PC-3 (cell line): ENCODE data around the gene SCN5A. TPM values are rescaled to one million over a fixed set of nuclear protein-coding genes. Genes with fewer than 3 reads are reported as not detected.

ENCODE experiments used
- ATAC-seq: fragments of 200-7000 bp; cut with Tn5 transposase; 2 replicates; pipeline ENCODE4 v1.9.1; 2020; ENCODE audit warnings: mild to moderate bottlenecking, moderate library complexity
- BruUV-seq: library from RNA; stranded (reverse); fragments of 400-500 nt; replicated peaks from 2 replicates; lab custom pipeline; 2021; lab: Mats Ljungman, UMichigan
- CTCF ChIA-PET: fragments of 300-600 bp; sonication (Branson Sonifier 250); formaldehyde crosslinking; loops from one replicate; lab custom pipeline; 2022; ENCODE audit warnings: antibody characterized with exemption; lab: Charles Lee
- POLR2A ChIA-PET: fragments of 300-600 bp; sonication (Branson Sonifier 250); formaldehyde crosslinking; loops from one replicate; lab custom pipeline; 2022; ENCODE audit warnings: antibody characterized with exemption; ENCODE audit not compliant: unreplicated experiment; lab: Charles Lee
- DNase-seq: peaks from one replicate; pipeline ENCODE4 v3.0.0-alpha.2; 2015
- H2AFZ ChIP-seq: fragments of 300-600 bp; sonication (generic); 2 replicates; pipeline ENCODE4 v1.6.0; 2016; ENCODE audit warnings: antibody characterized with exemption, low read length
- H3F3A ChIP-seq: fragments of 300-600 bp; sonication (generic); one replicate; pipeline ENCODE4 v1.6.0; 2017; ENCODE audit warnings: antibody characterized with exemption, low read length, control low read depth, mild to moderate bottlenecking; ENCODE audit not compliant: unreplicated experiment
- H3K27ac ChIP-seq: fragments of 300-600 bp; sonication (generic); 2 replicates; pipeline ENCODE4 v1.5.1; 2016; ENCODE audit warnings: mild to moderate bottlenecking, low read length
- H3K27me3 ChIP-seq: fragments of 300-600 bp; sonication (generic); 2 replicates; pipeline ENCODE4 v1.6.1; 2016; ENCODE audit warnings: low read length, mixed read lengths
- H3K36me3 ChIP-seq: fragments of 300-600 bp; sonication (generic); 2 replicates; pipeline ENCODE4 v1.6.1; 2016; ENCODE audit warnings: low read depth, mixed run types, low read length, mixed read lengths
- H3K4me1 ChIP-seq: fragments of 300-600 bp; sonication (generic); 2 replicates; pipeline ENCODE4 v1.5.1; 2016; ENCODE audit warnings: low read length; ENCODE audit not compliant: insufficient read depth
- H3K4me2 ChIP-seq: fragments of 300-600 bp; sonication (generic); 2 replicates; pipeline ENCODE4 v1.6.0; 2016; ENCODE audit warnings: low read length
- H3K4me3 ChIP-seq: fragments of 300-600 bp; sonication (generic); 2 replicates; pipeline ENCODE4 v1.5.1; 2016; ENCODE audit warnings: mild to moderate bottlenecking, low read length, mixed read lengths
- H3K79me2 ChIP-seq: fragments of 300-600 bp; sonication (generic); 2 replicates; pipeline ENCODE4 v1.6.1; 2017; ENCODE audit warnings: low read length, mixed read lengths
- H3K9ac ChIP-seq: fragments of 300-600 bp; sonication (generic); 2 replicates; pipeline ENCODE4 v1.6.0; 2016; ENCODE audit warnings: mild to moderate bottlenecking, low read length
- H3K9me2 ChIP-seq: fragments of 300-600 bp; sonication (generic); replicated peaks from 2 replicates; pipeline ENCODE4 v1.6.1; 2016; ENCODE audit warnings: mixed run types, low read length, mixed read lengths
- H3K9me3 ChIP-seq: fragments of 300-600 bp; sonication (generic); 2 replicates; pipeline ENCODE4 v1.6.1; 2016; ENCODE audit warnings: low read length, mixed read lengths
- H4K20me1 ChIP-seq: fragments of 300-600 bp; sonication (generic); 2 replicates; pipeline ENCODE4 v1.6.1; 2016; ENCODE audit warnings: low read length, mixed read lengths
- CTCF ChIP-seq: fragments of 300-600 bp; sonication (generic); conservative IDR thresholded peaks from 2 replicates; pipeline ENCODE4 v1.5.1; 2017; ENCODE audit warnings: antibody characterized with exemption, low read depth, mild to moderate bottlenecking, low read length
- EZH2 ChIP-seq: fragments of 300-600 bp; sonication (generic); IDR thresholded peaks from one replicate; pipeline ENCODE4 v1.6.1; 2017; ENCODE audit warnings: antibody characterized with exemption, mild to moderate bottlenecking, low read length; ENCODE audit not compliant: unreplicated experiment
- EZH2phosphoT487 ChIP-seq: fragments of 300-600 bp; sonication (generic); IDR thresholded peaks from 2 replicates; pipeline ENCODE4 v1.6.1; 2018; ENCODE audit warnings: mild to moderate bottlenecking, antibody characterized with exemption, low read length, borderline replicate concordance
- intact Hi-C: fragments of 100-400 bp; cut with micrococcal nuclease; formaldehyde crosslinking; loops from 2 replicates; pipeline ENCODE4 v1.9.0; 2023
- total RNA-seq: library from RNA; depleted of rRNA; stranded (reverse); fragments of >200 nt; gene quantifications from 2 replicates; pipeline ENCODE4 v1.2.3, GENCODE V29; 2014

Gene SCN5A
- total RNA-seq, 1 experiment from 2014 or later: not detected

DNA sequence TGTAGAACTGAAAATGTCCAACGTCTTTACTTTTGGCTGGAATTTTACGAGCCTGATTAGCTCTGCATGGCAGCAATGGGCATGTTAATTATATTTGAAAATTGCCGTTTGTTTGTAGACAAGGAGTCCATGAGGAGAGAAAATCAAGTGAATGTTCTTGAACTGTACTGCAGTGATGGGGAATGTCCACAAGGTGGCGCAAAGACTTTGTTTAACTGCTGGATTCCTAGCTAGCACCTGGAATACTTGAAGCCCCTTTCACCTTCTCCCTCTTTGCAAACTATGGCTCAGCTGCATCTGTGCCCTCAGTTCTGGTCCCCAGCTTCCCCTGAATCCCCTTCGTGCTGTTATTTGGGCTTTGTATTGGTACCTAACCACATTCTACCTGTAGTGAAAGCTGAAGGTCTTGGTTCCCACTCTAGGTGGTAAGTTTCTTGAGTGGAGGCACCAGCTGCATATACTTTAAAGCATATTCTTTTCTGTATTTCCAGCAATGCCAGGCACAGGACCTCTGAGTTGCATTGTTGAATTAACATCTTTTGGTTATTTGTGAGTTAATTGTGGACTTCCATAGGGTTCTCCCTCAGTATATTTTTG is 128.0 kb downstream of the SCN5A start:
- POLR2A ChIA-PET: no interaction called here
- BruUV-seq: no TSS peak

DNA sequence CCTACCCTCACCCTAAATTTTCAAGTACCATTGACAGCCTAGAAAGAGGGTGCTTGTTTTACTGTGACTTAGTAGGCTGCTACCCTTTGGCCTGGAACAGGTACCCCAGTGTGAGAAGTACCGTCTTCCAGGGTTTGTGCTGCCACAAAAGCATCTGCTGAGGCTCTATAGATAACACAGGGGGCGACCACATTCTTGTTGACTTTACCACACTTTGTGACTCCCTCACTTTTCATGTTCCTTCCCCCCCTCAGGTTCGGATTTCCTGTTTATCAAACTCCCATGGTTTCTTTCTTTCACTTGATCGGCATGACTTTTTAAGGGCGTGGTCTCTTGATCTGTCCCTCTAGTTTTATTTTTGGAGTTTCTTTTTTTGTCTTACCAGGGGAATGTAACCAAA is 129.8 kb downstream of the SCN5A start:
- H3F3A ChIP-seq: no peaks in the 10 kb centered on the region
- no peak overlapping the region for H3K9ac ChIP-seq
- no peak for DNase-seq
- H3K9me3 ChIP-seq: no peaks in the 10 kb centered on the region
- no peak overlapping the region for H3K4me3 ChIP-seq
- H3K4me1 ChIP-seq: peaks cover 11% of the 10 kb centered on the region
- no peak overlapping the region for H3K27ac ChIP-seq
- ChIA-PET CTCF (no interaction called here), POLR2A (no interaction called here)
- H2AFZ ChIP-seq: no peak overlapping the region
- ATAC-seq: no peak
- no peaks in the 10 kb centered on the region for H3K27me3 ChIP-seq
- H3K9me2 ChIP-seq: no peaks in the 10 kb centered on the region
- TF ChIP-seq EZH2: no peak
- intact Hi-C loops: no loop called here
- H3K79me2 ChIP-seq: no peaks in the 10 kb centered on the region
- H3K36me3 ChIP-seq: peaks cover under 1% of the 10 kb centered on the region; the same call in 1 of the 2 replicates
- no peak overlapping the region for H3K4me2 ChIP-seq
- no peaks in the 10 kb centered on the region for H4K20me1 ChIP-seq
- BruUV-seq: no TSS peak

More for the DNA sequence above, 128.0 kb downstream of the SCN5A start:
- Histone ChIP-seq H3K27me3 (no peaks in the 10 kb centered on the region), H3K27ac (no peak overlapping the region), H4K20me1 (no peaks in the 10 kb centered on the region), H3K9ac (no peak overlapping the region), H3K9me3 (no peaks in the 10 kb centered on the region), H3K36me3 (peaks cover 7% of the 10 kb centered on the region; the same call in 1 of the 2 replicates), H3K4me3 (no peak overlapping the region), H3K4me1 (peaks cover 8% of the 10 kb centered on the region), H3F3A (no peaks in the 10 kb centered on the region), H3K79me2 (no peaks in the 10 kb centered on the region), H3K4me2 (no peak overlapping the region), H2AFZ (peak overlapping the region; percentile 69), H3K9me2 (no peaks in the 10 kb centered on the region)
- DNase-seq: peak; percentile 84
- intact Hi-C loops: loop anchor here (1.0 kb wide), 5 partner anchors 130 to 509 kb away; no protein-coding TSS in a partner anchor
- TF ChIP-seq EZH2phosphoT487 (no peak), CTCF (peak; percentile 97), EZH2 (no peak)
- CTCF ChIA-PET: interaction anchor here (0.6 to 1.9 kb wide), 7 partner anchors 25 to 478 kb away, joined by 3 to 14 read pairs (median 3); partner anchors contain the start of gene EXOG
- peak; percentile 38 for ATAC-seq

DNA sequence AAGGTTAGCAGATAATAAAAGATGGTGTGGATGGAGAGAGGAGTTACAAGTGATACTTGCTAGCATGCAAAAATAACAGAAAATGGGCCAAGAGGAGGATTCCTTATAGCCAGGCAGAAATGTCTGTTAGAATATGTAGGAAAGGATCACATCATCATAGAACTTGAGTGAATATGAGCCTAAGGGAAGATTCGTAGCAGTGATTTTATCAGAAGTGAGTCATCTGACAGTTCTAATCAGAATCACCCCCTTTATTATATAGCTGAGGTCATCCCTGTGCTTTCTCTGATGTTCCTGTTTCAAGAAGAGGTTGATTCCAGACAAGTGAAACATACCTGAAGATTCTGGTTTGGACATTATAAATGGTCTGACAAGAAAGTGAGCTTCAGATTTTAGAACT is 130.5 kb downstream of the SCN5A start:
- intact Hi-C loops: no loop called here
- Histone ChIP-seq H3K4me2 (no peak overlapping the region), H3K36me3 (peaks cover 4% of the 10 kb centered on the region), H3K79me2 (no peaks in the 10 kb centered on the region), H3F3A (no peaks in the 10 kb centered on the region), H4K20me1 (no peaks in the 10 kb centered on the region), H3K9me3 (no peaks in the 10 kb centered on the region), H3K9me2 (no peaks in the 10 kb centered on the region), H3K27ac (no peak overlapping the region), H3K4me1 (peaks cover 11% of the 10 kb centered on the region), H3K9ac (no peak overlapping the region), H2AFZ (no peak overlapping the region), H3K4me3 (no peak overlapping the region), H3K27me3 (no peaks in the 10 kb centered on the region)
- DNase-seq (no peak), ATAC-seq (no peak)
- BruUV-seq: no TSS peak
- CTCF ChIA-PET: no interaction called here
- TF ChIP-seq EZH2: no peak
- TF ChIP-seq EZH2phosphoT487: no peak
- no peak for TF ChIP-seq CTCF
- POLR2A ChIA-PET: no interaction called here
